SH-SY5Y (cell line): ENCODE data around the gene OPALIN.

Source experiments
- GATA2 ChIP-seq: IDR thresholded peaks from 2 replicates; pipeline ENCODE4 v1.6.1; 2011; ENCODE audit warnings: mild to moderate bottlenecking, low read depth, low read length
- GATA3 ChIP-seq: IDR thresholded peaks from 2 replicates; pipeline ENCODE4 v1.6.1; 2011; ENCODE audit warnings: low read depth, mild to moderate bottlenecking, low read length, moderate library complexity

DNA sequence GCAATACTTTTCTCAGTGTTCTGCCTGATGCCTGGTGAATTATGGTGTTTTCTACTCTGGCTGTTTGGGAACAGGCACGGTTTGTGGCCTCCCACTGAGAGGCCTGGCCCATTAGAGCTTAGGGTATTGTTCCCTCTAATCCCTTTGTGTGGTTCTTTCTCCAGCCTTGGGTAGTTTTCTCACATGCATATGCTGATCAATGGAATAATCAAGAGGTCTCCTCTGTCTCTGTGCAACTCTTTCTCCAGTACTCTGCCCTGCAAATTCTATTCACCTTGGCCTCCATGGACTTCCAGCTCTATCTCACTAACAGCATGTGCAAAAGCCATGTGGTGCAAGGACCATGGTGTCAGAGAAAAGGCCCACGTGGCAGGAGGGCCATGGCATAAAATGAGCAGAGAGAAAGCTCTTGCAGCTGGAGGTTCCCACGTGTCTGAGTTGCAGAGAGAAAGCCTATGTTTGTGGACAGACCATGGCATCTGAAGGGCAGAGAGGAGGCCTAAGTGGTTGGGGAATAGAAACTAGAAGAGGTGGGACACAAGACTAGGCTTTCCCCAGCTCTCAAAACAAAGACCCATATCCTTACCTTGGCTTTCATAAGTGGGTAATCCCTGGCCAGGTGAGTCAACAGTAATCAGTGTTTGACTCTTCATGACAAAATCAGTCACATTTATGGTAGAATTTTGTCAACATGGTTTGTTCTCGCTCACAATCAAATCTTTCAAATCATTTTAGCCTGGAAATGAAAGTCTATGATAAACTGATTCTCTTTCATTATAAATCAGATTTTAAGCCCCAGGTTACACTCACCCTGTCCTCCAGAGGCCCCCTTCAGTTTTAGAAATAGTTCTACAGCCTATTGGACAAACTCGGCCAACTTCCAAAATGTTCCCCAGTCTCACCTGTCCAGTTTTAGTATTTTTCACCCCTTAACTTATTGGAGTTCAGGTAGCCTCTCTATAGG, 17.3 kb downstream of the OPALIN start:
- TF ChIP-seq GATA2, result no peak
- no peak for TF ChIP-seq GATA3
